Stimulated activated CD8-positive, alpha-beta memory T cell treated with anti-CD3 and anti-CD28 coated beads, Interleukin-15, amount 100 ng/mL, for 24 hours (primary cell): Measurements from ENCODE around the gene WNT7A.
"Not testable (repeated sequence)": the region's sequence is repeated elsewhere in the genome, so short reads cannot be mapped to it uniquely, and the experiment has no call there.

Experiments used
- DNase-seq: peaks from one replicate; pipeline ENCODE4 v3.0.0-alpha.2; 2020; ENCODE audit warnings: low read depth

Gene WNT7A

DNA sequence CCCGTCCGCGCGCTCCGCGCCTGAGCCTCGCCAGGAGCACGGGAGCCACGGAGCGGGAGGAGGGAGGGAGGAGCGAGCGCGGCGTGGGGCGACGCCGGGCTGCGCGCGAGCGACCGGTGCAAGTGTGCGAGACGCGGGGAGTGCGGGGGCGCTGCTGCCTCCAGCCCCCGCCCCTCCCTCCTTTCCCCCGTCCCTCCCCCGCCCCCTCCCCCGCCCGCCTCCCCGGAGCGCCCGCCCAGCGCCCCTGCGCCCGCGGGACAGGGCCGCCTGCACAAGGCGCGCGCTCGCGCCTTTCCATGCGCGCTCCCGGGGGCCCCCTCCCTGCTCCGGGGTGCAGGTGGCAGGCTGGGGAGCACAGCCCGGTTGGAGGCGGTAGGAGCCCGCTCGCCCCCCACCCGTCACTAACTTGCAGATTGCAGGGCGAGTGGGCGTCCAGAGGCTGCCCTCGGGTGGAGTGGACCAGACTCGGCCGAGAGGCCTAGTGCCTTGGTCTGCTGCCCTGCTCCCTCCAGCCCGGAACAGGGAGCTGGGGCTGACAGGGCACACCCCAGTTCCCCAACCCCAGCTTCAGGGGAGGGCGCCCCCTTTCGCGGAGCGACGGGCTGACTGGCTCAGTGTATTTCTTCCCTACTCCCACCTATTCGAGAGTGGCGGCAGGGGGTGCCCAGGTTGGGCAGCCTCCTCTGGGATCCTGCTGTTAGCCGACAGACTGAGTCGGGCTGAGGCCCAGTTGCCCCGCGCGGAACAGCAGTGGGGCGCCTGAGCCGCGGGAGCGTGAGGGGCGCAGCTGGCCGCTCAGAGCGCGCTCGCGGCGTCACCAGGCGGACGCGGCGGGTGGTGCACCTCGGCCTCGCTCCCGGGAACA is at the start of gene WNT7A:
WNT7A (minus strand) TSS at position 126 of the 865 bp plus-strand sequence. CDS start 255 bp downstream, outside the sequence.
- no peak for DNase-seq

DNA sequence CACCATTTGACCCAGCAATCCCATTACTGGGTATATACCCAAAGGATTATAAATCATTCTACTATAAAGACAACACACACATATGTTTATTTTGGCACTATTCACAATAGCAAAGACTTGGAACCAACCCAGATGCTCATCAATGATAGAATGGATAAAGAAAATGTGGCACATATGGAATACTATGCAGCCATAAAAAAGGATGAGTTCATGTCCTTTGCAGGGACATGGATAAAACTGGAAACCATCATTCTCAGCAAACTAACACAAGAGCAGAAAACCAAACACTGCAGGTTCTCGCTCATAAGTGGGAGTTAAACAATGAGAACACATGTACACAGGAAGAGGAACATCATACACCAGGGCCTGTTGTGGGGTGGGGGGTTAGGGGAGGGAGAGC is 48.9 kb upstream of the WNT7A start:
- DNase-seq: not testable (repeated sequence)

DNA sequence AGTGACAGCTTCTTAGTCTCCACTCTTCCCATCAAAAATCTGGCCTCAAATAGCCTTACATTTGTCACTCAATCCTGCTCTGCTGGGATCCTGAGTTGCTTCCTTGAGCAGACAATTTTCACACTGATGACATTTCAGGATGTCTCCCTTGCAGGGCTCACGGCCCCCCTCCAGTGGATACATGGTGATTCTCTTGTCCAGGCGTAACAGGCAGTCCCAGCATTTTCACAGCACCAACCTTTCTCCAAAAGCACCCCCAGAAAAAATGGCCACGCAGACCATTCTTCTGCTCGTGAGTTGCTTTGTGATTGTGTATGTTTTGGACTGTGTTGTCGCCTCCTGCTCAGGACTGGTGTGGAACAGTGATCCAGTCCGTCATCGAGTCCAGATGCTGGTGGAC is 47.4 kb upstream of the WNT7A start:
- DNase-seq: no peak

DNA sequence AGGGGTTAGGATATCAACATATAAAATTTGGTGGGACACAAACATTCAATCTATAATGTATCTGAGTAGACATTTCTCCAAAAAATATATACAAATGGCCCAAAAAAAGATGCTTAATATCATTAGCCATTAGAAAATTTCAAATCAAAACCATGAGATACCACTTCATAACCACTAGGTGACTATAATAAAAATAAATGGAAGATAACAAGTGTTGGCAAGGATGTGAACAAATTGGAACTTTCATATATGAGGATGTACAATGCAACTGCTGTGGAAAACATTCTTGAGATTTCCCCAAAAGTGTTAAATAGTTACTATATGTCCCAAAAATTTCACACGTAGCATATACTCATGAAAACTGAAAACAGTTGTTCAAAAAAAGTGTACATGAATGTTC is 36.5 kb upstream of the WNT7A start:
- DNase-seq: no peak

DNA sequence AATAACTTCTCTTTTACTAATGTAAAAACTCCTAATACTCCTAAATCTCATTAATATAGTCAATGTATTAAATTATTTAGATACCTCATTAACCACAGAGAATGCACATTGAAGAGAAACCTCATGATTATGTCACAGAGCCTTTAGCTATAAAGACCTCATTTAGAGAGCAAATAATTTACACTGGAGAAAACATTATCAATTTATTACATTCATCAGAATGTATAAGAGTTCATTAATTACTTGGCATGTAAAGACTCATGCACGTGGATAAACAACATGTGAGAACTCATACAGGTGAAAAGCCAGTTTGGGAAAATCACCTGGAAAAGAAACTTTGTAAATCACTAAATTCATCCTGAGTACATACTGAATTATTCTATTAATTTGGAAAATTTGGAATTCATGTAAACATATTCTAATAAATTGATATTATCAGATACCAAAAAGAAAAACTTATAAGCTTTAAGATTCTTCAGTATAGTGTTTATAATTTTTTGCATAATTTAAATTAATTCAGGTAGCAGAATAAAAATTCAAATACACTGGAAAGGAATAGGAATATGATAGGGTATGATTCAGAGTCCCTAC is 22.9 kb upstream of the WNT7A start:
- DNase-seq: no peak

DNA sequence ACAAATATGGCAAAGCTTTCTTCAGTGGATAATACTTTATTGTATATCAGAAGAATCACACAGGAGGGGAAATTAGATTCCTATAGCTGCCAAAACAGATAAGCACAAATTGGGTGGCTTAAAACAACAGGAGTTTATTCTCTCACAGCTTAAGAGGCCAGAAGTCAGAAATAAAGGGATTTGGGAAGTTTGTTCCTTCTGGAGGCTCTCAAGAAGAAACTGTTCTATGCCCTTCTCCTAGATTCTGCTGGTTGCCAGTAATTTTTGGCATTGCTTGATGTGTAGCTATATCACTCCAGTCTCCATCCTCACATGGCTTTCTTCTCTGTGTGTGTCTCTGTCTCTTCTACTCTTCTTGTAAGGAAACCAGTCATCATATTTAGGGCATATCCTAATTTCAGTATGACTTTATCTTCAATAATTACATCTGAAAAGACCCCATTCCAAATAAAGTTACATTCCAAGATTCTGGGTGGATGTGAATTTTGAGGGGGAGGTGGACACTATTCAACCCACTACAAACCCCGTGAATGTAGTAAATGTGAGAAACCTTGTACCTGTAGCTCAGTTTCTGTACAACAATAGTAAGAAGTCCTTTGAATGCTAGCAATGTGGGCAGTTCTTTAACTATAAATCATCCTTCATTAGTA is 22.2 kb upstream of the WNT7A start:
- no peak for DNase-seq

DNA sequence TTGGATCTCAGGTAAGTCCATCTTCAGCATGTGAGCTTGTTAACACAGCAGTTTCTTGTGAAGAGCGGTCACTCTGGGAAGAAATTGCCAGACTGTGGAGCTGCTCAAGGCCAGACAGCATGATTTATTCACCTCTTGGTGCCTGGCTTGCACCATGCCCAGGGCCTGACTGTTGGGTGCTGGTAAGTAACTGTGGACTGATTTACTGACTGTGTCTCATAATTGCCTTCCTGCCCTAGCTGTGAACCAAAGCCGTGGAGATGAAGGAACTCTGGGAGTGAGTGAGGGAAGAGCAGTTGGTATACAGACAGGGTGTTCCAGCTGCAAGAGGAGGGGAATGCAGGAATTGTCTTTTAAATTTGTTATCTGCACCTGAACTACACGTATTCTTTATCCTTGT is 18.5 kb upstream of the WNT7A start:
- no peak for DNase-seq

DNA sequence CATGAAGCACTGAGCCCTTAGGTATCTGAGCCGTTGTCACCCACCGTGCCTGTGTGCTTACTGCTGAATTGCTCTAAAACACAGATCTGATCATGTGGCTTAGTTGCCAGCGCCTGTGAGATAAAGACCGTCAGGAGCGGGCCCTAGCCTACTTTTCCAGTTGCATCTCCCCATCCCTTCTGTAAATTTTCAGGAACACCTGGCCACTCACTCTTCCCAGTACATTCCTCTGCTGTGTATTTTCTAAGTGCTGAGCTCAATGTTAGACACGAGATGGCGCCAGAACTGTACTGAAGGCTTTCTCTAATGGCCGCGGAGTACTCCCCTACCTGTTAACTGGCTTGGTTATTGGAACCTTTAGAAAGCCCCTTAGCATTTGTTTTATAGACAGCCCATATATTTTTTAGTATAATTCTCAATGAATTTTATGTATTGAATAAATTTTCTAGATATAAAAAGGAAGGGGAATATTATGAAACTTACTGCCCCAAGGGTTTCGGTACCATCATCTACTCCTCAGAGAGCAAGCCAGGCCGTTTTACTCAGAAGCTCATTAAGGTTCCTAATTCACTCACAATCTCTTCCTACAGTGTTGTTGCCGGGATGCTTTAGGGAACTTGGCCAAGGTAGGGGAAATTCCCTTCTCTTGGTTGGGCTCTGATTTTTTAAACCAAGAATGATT is 16.7 kb upstream of the WNT7A start:
- no peak for DNase-seq

DNA sequence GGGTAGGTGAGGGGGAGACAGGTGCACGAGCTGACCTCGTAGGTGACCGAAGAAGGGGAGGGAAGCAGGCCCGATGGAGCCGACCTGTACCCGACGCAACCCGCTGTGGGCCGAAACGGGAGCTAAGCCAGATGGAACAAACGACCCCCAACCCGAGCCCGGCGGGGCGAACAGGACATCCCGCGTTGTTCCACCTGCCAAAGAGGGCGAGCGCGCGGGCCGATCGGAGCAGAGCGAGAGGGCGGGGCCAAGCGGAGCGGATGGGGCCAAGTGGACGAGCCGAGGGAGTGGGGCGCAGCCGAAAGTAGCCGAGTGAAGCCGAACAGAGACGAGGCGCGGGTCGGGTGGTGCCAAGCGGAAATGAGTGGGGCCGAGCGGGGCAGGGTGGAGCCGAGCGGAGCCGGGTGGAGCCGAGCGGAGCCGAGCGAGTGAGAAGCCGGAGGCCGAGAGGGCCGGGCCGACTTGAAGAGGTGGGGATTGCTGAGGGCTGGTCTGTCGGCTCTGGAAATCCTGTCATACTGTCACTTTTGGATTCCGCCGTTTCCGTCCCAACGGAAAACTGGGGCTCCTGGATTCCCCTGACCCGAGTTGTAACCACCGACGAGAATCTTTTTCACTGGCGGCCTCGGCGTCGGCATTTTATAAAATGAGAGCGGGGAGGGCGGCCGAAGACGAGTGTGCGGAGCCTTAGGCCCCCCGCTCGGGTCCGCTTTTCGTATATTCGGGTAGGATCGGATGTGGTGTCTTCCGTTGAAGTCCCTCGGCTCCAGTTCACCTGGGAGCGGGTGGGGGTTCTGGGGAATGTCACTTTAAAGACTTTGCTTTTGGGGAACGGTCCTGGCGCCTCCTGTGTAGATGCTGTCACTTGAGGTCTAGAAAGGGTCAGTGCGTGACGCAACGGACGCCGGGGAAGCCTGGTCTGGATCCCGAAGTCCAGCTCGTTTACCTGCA is 15.6 kb upstream of the WNT7A start:
- peak; percentile 86 for DNase-seq

DNA sequence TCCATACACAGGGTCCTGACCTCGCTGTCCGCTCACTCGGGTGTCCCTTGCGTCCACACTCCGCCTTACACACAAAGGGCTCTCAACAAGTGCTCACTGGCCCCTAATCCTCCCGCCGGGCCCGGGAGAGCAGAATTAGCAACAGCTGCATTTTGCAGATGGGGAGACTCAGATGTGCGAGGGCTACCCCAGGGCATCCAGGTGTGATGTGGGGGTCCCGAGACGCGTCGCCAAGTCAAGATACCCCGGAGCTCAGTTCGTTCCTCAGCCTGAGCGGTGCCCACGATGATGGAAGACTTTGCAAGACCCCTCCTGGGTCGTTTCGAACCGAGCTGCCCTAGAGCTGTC is 14.9 kb upstream of the WNT7A start:
- no peak for DNase-seq

DNA sequence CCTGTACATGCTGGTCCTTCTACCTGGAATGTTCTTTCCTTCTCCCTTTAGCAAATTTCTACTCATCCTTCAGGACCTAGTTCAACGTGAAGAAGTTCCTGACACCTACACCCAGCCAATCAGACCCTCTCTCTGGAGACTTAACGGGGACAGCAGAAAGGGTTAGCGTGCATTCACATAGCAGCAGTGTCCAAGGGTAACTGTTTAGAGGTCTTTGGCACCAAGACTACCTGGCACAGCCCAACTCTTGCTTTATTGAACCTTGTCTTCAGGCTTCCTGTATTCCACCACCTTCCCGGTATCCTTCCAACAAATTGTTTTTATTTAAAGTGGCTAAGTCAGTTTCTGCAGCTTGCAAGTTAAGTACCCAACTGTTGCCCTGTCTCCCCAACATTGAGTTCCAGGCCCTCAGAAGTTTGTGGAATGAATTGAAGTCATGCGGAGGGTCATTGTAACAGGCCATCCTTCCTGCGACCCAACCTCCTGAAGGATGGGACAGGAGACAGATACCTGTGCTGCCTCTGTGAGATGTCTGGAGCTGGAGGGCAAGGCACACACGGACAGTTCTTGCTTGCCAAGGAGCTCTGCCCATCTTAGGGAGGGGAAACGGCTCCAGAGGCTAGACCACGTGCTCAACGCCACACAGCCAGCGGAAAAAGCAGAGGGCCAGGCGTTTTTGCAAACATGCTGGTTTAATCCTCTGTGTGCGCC is 14.4 kb upstream of the WNT7A start:
- DNase-seq: no peak

DNA sequence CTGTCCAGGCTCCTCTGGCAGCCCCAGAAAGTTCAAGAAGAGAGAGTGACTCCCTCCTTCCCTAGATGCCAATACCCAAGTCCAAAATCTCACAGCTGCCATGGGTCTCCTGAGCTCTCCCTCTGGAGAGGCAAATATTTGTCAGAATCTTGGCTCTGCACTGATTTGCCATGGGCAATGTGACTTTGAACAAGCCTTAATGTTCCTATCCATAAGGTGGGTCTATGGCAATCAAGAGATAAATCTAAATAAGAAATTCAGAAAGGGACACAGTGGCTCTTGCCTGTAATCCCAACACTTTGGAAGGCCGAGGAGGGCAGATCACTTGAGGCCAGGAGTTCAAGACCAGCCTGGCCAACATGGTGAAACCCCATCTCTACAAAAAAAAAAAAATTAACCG is 12.4 kb upstream of the WNT7A start:
- no peak for DNase-seq

DNA sequence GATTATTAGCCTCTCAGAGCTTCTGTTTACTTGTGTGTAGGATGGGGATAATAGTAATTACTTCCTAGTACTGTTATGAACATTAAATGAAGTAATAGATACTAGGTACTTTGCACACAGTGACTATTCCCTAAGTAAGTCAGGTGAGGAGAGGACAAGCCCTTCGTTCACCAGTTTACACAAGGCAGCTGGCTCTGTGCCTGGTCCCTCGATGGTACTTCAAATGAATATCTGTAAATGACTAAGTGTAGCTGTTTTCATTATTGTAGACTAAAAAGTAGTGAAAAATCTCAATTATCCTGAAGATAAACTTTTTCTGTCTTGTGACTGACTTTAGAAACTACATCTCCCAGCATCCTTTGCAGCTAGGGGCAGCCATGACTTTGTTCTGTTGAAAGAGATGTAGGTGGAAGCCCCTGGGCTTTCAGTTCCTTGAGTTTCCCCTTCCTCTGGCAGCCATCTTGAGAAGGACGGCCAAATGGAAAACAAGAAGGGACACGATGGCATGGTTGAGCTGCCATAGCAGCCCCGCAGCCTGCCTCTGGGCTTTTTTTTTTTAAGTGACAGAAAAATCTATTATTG is 11.7 kb upstream of the WNT7A start:
- DNase-seq: no peak

DNA sequence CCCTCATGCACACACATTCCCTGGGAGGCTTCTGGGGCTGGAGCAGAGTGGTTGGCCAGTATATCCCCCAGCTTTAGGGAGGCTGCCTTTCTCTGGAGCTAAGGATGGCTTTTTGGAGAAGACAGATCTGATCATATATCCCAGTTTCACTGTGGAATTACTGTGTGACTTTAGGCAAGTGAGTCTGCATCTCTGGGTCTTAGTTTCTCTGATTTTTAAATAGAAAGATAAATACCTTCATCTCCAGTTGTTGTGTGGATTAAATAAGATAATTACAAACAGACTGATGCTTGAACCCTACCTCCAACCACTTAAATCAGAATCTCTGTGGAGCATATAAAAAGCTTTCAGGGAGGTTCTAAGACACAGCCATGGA is 11.1 kb upstream of the WNT7A start:
- DNase-seq: no peak

DNA sequence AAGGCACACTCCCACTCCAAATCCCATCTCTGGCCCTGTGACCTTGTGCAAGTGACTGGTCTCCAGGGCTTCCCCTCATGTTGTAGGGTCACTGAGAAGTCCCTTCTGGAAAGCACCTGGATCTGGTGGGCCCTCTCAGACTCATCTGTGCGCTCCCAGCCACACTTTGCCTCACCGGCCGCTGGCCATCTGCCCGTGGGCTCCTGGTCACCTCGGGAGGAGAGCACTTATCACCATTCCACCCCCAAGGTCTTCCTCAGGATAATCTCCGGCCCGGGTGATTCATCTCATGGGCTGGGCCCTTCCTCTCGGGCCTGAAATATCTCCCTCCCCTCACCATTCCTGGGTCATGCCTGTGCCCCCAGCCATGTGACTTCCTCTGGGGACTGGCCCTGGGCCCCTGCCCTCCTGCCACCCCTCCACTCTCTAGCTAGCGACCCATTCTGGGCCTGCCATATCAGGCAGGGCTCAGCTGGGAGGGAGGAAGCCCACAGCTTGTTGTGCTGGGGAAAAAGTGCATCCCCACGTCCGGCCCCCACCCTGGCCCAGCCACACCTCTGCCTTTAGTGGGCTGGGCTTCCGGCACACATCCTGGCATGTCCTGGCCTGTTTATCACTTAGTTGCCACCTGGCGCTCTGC is 10.6 kb upstream of the WNT7A start:
- DNase-seq: no peak

DNA sequence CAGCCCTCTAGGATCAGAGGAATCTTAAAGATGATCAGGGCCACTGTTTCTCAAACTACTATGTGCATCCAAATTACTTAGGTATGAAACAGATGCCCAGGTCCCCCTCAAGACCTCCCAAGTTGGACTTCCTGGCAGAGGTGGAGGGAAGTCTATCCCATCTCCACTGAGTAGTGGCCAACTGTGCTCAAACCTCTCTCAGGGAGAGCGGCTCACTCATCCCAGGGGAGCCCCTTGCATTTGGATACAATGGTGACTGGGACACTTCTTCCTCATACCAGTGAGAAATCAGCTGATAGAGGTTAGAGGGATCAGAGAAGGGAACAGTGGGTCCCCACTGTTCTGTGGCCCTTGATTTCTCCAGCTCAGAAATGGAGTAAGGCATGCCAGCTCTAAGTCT is 8.7 kb upstream of the WNT7A start:
- DNase-seq: no peak

DNA sequence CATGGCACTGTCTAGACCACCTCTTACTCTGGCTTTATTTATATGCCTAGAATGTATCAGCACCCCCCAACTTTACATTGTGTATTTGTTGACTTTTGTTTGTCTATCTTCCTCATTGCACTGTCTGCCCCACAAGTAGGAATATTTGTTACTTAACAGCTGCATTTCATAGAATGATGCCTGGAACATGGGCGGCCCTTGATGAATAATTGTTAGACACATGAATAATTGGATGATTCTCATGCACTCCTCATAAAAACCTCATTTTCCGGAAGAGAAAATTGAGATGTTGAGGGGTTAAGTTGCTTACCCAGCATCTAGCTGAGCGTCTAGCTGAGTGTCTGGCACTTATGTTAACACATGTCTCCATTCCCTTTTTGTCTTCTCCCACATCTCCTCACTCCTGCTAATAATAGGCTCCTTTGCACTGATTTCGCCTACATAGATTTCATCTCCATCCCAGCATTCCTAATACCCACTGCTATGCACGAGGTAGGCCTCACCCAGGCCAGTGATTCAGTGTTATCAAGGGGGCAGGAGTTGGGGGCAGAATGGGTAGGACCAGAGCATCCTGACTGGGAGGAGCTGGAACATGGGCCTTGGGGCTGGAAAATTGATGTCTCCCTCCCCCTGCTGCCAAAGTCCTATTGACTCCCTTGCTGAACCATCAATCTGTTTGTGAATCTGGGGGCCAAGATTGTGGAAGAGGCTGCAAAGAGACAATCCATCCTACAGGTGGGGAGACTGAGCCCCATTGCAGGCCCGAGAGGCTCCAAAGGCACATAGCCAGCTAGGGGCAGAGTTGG is 7.8 kb upstream of the WNT7A start:
- no peak for DNase-seq

DNA sequence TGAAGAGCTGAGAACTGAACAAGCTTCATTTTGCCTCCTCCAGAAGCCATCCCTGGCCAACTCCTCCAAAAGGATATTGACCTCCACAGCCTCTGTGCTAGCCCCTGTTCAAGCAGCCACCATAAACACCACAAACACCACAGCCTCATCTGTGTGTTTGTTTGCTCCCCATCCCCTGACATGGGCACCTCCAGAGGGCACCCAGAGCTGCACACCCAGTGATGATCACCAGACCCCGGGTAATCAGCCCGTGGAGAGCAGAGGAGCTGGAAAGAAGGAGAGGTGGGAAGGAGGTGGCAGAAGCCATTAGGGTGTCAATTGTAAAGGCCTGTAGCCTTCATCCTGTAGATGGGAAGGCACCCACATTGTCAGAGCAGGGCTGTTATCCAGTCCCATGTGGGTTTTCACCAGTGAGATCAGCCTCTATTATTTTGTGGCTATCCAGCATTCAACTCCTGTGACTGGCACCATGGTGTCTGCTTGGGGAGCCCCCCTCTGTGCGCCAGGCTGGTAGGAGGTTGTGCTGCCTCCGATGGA is 6.8 kb upstream of the WNT7A start:
- no peak for DNase-seq

DNA sequence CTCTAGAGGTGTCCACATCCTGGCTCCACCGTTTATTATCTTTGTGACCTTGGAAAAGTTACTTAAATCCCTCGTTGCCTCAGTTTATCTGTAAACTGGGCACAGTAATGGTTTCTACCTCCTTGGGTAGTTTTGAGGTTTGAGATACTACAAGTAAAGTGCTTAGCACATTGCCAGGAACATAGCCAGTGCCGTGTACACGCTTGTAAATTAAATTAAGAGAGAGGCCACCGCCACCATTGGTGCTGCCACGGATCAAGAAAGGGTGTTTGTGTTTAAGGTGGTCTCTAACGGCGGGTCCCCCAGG is 5.8 kb upstream of the WNT7A start:
- no peak for DNase-seq
